HG03064 (cell line): Measurements from ENCODE around the gene PHACTR1.

Experiments
- ATAC-seq: cut with Tn5 transposase; IDR thresholded peaks from one replicate; pipeline ENCODE4 v1.9.1; 2021; ENCODE audit warnings: low read depth; ENCODE audit not compliant: unreplicated experiment

Gene PHACTR1

GRCh38 chr6:13273202-13273930, 556.8 kb downstream of the PHACTR1 start:
- no peak for ATAC-seq

DNA sequence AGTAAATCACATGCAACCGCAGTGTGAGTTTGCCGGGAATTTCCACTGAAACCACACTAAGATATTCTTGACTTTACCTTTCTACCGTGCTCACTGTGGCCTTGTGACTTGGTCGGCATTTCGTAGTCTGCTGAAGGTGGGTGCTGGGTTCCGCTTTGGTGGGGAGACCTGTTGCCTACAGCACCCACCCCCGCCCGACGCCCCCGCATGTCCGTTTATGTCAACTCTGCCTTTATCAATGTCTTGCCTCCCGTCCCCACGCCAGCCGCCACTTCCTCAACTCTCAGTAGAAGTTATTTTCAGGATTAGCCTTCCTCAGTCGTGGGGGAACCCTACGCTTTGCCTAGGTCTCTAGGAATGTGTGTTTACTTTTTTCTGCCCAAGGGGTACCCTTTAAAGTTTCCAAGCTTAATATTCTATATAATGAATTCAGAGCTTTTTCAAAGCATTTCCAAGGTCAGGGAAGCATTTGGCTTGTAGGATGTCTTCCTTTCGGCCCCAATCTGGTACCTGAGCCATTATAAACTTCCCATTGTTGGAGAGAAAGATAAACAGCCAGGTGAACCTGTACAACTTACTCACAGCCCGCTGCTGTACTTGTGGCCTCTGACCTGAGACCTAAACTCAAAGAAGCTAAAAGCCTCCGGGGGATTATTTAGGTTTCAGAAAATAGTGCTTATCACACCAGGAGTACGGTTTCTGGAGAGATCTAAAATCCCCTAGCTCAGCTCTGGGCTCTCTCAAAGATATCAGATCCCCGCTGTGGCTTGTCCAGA, 557.6 kb downstream of the PHACTR1 start:
- no peak for ATAC-seq

DNA sequence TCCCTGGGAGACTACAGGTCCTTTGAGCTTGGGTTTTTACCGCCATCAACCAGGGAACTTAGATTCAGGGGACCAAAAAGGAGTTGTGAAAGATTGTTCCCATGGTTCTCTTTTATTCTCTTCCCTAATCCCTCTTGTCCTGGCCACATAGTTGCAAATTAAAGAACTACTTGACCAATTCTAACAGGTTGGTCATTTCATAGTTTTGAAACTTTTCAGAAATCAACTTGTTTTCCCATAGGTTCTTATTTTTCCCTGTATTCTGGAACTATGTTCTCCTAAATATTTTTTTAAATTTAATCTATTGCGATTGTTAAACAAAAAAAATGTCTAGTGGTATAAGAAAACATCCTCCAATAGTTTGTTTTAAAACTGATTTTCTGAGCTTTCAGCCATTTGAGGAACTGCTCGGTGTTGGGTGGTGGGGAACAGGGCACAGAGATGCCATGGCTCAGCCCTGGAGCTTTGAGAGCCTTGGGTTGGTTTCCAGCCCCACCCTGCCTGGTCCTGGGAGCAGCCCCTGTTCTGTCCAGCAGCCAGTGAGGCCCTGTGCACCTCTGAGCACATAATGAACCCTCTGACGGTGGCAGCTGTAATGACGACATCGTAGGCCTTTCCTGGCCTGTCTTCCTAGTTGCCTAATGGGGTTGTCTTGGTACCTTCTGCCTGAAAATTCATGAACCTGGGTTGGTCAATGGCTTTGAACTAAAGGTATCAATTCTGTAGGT, 558.3 kb downstream of the PHACTR1 start:
- ATAC-seq, result no peak

GRCh38 chr6:13275435-13275989, 558.9 kb downstream of the PHACTR1 start:
- ATAC-seq, result no peak

DNA sequence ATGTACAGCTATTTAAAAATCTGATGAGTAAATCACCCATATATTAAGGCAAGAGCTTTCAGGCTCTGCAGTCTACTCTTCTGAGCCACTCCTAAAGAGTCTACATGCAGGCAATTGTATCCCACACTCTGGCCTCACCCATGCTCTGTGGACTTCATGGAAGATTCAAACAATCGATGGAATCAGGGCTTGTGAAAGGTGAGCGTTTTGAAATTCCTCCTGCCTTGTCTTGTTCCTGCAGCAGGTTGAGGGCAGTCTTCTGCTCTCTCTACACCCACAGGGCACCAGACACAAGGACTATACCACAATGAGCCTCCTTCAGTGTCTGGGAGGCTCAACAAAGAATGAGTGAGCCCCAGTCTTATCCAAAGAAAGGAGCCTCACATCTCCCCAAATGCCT, 560.7 kb downstream of the PHACTR1 start:
- ATAC-seq, result no peak

DNA sequence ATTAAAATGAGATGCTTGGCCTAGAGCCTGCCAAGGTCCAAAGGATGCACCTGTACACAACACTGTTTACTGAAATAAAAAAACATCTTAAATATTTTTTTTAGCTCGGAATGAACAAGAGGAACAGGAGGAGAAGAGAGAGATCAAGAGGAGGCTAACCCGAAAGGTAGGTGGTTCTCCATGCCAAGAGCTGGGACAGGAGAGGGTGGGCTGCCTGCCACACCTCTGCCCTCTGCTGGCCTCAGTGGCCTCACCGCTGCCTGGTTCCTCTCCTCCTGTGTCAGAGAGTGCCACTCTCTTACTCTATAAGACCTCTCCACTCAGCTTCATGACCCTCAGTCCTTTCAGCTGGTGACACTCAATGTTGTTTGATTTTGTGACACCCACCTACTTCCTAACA, 561.6 kb downstream of the PHACTR1 start:
- ATAC-seq, result no peak

- no peak for ATAC-seq
These were observed 562.4 kb downstream of the PHACTR1 start for GRCh38 chr6:13278991-13279390.

DNA sequence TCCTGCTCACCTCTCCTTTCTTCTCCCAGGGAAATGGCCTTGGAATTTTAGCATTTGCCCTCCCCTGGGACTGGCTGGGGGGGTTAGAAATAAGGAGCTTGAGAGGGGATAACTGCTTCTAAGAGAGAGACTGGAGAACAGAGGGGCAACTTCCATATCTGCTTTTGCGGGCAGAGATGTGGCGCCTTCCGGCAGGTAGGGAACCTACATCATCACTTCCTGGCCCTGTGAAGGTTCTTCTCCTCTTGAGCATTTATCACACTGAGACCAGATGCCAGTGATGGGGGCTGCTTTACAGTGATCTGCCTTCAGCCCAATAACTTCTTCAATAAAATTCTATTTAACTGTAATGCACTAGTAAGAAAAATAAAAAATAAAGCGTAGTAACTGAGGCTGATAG, 563.7 kb downstream of the PHACTR1 start:
- ATAC-seq, result no peak

DNA sequence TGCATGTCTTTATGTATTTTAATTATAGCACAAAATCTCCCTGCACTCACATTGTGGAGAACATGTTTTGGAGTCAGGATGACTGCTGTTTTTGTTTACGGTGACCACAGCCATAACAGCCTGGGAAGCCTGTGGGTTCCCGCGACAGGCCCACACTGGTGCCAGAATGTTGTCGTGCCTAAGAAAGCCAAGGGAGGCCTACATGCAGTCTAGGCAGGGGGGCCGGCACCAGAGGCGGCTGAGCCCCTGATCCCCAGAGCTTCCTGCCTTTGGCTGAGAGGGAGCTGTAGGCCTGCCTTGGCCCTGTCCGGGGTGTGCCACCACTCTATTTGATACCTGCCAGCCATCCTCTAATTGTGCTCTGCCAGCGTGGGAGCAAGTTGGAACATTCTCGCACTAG, 565.1 kb downstream of the PHACTR1 start:
- ATAC-seq, result no peak

DNA sequence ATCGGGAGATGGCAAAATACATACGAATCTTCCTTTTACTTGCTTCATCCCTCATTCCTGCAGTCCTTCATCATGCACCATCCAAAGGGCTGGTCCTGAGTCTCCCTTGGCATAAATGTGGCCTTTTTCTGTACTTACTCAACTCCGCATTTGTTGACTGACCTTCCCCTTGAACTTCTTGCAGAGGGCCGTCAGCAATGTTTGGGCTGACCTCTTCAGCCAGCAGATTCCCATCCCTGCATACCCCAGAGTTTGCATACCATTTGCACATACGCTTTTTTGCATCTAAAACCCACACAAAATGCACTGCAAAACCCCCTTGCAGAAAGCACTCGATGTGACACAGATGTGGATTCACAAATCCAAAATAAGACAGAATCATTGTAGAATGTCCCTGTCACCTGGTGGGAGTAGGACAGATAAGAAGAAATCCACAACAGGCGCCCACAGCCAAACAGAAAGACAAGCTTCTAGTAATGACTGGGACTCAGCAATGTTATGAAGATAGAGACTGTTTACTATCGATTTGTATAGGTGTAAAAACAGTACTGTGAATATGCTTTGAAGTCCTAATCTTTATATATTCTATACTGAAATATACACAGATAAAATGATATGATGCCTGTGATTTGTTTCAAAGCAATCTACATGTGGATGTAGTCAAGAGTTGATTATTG, 566.0 kb downstream of the PHACTR1 start:
- no peak for ATAC-seq

- no peak for ATAC-seq
These were observed 566.8 kb downstream of the PHACTR1 start for GRCh38 chr6:13283331-13283730.

GRCh38 chr6:13284646-13285045, 568.1 kb downstream of the PHACTR1 start:
- no peak for ATAC-seq

GRCh38 chr6:13285705-13286104, 569.1 kb downstream of the PHACTR1 start:
- ATAC-seq, result no peak

GRCh38 chr6:13286181-13286580, 569.6 kb downstream of the PHACTR1 start:
- no peak for ATAC-seq

DNA sequence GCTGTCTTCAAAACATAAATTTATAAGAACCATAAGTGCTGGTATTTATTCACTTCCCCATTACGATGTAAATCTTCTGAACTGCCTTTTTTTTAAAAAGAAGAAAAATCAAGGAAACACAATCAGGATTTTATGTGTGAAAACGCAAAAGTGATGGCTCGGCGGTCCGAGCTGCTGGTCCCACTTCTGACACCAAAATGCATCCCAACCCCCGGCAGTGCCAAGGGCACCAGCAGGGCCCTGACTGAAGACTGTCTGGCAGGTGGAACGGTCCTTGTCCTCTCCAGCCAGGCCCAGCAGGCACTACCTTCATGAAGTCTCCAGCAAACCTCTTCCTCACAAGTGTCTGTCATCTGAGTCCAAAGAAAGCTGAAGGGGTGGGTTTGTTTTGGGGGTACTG, 570.5 kb downstream of the PHACTR1 start:
- ATAC-seq, result no peak

GRCh38 chr6:13288481-13288880, 571.9 kb downstream of the PHACTR1 start:
- no peak for ATAC-seq

- ATAC-seq, result no peak
These were observed 572.4 kb downstream of the PHACTR1 start for GRCh38 chr6:13288969-13289391.

DNA sequence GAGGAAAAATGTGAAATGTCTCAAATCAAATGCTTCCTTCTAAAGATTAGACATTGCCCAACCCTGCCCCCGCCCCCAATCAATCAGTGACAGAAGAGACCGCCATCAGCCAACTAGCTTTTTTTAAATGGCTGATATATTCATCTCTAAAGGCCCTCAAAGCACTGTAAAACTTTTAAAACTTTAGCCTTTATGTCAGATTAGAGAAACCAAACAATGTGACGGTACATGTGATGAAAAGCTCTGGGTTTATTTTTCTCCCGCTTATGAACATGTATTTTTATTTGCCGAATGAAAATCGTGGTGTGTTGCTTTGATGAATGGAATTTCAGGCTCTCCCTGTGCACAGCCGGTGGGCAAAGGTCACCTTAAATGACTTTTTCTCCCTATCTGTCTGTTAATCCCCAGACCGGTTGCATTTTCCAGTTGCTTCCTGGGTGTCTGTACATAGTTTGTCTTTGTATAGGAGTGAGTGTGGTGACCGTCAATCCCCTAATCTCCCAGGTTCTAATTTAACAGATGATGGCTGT, 573.3 kb downstream of the PHACTR1 start:
- no peak for ATAC-seq

GRCh38 chr6:13290335-13290734, 573.8 kb downstream of the PHACTR1 start:
- ATAC-seq, result no peak

DNA sequence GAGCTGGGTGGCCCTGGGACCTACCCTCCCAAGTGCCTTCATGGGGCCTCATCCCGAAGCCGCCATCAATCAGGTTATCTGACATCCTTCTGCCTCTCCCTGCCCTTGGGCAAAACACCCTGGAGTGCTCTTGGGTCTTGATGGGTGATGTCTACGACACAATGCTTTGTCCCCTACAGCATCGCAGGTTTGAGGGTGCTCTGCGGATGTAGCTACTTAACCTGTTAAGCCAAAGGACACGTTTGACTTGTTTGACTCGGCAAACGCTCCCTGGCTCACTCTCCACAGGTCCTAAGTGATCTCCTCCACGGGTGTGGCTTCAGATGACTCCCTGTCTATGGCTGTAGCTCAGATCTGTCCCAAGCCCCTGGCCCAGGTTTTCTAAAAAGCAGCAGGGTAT, 576.2 kb downstream of the PHACTR1 start:
- no peak for ATAC-seq
